ENCODE measurements around the gene CALB2.
"Not testable (repeated sequence)": the region's sequence is repeated elsewhere in the genome, so short reads cannot be mapped to it uniquely, and the experiment has no call there.

The CALB2 gene, protein sequence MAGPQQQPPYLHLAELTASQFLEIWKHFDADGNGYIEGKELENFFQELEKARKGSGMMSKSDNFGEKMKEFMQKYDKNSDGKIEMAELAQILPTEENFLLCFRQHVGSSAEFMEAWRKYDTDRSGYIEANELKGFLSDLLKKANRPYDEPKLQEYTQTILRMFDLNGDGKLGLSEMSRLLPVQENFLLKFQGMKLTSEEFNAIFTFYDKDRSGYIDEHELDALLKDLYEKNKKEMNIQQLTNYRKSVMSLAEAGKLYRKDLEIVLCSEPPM

DNA sequence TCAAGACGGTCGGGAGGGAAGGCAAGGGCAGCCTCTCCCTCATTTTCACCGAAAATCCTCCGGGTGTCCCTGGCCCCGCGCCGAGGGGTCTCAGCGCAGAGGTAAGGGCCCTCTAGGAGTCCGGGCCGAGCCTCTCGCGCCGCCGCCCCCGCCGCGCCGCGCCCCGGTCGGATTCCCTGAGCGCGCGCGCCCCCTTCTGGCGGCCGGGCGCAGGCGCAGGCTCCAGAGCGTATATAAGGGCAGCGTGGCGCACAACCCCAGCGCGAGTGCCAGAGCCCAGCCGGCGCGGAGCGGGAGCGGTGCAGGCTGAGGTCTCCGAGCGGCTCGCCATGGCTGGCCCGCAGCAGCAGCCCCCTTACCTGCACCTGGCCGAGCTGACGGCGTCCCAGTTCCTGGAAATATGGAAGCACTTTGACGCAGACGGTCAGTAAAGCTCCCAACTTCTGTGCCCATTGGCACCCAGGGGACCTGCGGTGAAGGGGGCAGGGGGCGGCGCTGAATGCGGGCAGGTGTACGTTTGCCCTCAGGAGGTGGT is at the start of gene CALB2:
Gene CALB2, plus strand, starts transcription at position 260 of the 535 bp plus-strand sequence. Its CDS starts 70 bp downstream, at position 330.
- DNase-seq = no peak

GRCh38 chr16:71311553-71312158 is 46.9 kb upstream of the CALB2 start:
- DNase-seq = no peak

DNA sequence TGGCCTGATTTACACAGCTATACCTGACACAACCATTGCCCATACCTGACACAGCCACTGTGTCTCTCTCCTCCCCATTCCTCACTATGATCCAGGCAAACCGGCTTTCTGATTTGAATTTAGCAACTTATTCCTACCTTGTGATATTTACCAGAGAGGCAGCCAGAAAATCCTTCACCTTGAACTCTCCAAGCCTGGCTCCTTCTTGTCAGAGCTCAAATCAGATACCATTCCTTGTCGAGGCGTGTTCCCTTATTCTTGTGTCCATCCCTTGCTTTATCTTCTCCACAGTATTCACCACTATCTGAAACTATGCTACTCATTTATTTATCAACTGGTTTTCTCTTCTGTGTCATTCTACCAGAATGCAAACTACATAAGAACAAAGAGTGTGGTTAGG is 44.9 kb upstream of the CALB2 start:
- not testable (repeated sequence) for DNase-seq

GRCh38 chr16:71315269-71315668 is 43.3 kb upstream of the CALB2 start:
- no peak for DNase-seq

- DNase-seq = no peak
Observed at GRCh38 chr16:71319999-71320398, 38.5 kb upstream of the CALB2 start.

- DNase-seq = no peak
Observed at GRCh38 chr16:71327720-71328119, 30.8 kb upstream of the CALB2 start.

DNA sequence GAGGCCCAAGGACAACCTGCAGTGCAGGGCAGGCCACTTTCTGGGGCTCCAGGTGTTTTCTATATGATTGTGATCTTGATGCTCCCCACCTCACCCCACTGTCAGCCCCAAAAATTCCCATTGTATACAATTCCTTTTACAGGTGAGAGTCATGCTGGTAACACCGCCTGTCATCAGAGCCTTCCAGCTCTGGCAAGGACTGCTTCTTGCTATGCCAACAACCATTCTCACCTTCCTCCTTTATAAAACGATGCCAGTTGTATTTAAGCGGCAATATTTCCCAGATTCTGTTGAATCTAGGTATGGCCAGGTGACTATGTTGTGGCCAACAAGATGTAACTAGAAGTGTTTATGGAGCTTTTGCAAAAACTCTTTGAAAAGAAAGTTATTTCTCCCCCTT is 30.4 kb upstream of the CALB2 start:
- no peak for DNase-seq

DNA sequence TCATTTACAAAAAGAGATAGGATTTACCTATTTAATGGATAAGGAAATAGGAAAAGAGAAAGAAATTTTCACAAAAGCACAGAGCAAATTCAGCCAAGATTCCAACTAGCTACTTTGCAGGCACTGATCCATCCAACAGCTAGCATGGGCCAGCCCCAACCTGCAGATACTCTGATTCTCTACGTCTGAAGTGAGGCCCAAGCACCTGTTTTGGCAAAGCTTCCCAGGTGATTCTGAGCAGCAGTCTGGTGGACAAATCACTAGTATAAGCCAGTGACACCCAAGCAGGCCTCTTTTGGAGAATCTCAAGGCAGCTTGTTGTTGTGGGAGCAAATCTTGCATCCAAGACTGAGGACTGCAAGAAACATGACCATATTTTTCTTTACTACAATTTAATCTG is 20.9 kb upstream of the CALB2 start:
- no peak for DNase-seq

DNA sequence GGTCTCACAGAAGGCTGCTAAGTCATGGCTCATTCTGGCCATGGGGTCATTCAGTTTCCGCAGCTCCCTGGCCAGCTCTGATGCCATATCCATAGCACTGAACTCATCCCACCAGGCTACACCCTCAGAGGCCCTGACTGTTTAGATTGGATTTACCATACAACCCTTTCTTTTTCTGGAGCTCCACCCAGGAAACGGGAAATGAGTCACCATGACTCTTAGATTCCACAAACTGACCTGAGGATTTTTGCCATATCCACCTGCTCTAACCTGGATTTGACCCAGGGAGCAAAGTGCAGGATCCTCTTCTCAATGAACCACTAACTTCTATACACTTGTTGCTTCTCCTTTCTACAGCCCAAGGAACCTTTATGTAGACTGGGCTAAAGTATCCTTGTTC is 20.3 kb upstream of the CALB2 start:
- DNase-seq = no peak

- DNase-seq = no peak
Observed at GRCh38 chr16:71338632-71339031, 19.9 kb upstream of the CALB2 start.

DNA sequence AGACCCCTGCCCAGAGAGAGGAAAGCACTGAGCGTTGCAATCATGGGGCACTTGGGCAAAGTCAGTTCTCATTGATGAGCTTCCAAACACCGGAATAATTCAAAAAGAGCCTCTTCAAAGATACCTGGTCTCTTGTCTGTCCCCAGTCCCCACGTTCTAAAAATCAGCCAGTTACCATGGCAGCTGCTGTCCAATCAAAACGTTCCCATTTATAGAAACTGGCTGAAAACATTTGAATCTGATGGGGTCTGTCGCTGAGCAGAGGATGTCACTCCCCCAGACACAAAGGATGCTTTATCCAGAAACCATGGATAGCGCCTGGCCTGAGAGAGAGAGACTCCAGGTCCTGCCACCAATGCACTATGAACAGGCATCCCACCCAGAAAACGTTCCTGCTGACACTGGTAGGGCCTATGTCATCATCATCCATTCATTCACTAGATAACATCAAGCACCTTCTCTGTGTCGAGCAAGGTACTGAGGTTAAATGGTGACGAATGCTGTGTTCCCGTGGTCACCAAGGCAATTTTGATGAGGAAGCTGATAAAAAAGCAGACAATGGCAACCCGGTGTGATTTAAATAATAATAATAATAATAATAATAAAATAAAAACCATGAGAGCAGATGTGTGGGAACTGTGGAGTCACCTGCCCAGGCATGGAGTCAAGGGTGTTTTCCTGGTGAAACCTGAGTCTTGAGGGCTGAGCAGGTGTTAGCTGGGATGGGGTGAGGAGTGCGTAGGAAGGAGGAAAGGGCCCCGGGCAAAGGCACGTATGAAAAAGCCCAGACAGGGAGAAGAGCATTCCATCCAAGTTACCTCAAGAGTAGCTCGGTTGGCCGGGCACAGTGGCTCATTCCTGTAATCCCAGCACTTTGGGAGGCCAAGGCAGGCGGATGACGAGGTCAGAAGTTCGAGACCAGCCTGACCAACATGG is 19.0 kb upstream of the CALB2 start:
- no peak for DNase-seq

GRCh38 chr16:71340406-71340805 is 18.1 kb upstream of the CALB2 start:
- no peak for DNase-seq

DNA sequence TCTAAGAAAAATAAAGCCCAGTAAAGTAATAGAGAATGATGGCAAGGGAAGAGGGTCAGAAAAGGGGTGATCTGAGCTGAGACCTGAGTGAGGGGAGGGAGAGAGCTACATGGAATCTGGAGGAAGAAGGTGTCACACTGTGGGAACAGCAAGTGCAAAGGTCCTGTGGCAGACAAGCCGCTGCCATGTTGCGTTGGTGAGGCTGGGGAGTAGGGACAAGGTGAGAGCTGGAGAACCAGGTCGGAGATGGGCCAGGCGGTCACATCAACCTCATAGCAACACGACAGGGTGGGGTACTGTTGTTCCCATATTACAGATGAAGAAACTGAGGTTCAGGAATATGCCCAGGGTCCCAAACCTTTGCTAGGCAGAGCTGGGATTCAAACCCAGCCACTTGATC is 16.6 kb upstream of the CALB2 start:
- no peak for DNase-seq

GRCh38 chr16:71343078-71343477 is 15.4 kb upstream of the CALB2 start:
- DNase-seq = no peak

GRCh38 chr16:71344315-71344905 is 14.1 kb upstream of the CALB2 start:
- DNase-seq = no peak

GRCh38 chr16:71345031-71345430 is 13.5 kb upstream of the CALB2 start:
- no peak for DNase-seq

GRCh38 chr16:71347146-71347545 is 11.4 kb upstream of the CALB2 start:
- DNase-seq = no peak

GRCh38 chr16:71348262-71349085 is 10.0 kb upstream of the CALB2 start:
- peak in 1 of 2 experiments; percentile 57 for DNase-seq

GRCh38 chr16:71350821-71351557 is 7.5 kb upstream of the CALB2 start:
- no peak for DNase-seq

GRCh38 chr16:71351558-71351901 is 7.0 kb upstream of the CALB2 start:
- DNase-seq = peak; percentile 49 to 96

DNA sequence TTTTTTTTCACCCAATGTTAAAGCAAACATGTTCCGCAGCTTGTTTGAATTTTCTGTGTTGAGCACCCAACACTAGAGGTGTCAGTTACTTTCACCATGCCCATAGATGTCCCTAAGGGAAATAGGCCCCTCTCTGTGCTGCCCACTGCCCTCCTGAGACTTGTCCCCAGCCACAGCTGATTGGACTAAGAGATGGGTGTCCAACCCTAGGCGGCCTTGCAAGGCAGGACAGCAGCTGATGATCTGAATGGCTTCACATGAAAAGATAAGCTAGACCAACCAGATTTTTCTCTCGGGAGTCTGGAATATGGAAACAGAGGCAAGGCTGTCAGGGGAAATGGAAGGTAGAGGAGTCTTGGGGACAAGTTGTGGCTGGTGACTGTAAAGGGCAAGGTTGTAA is 6.1 kb upstream of the CALB2 start:
- no peak for DNase-seq

Data from cerebellar nuclear complex (tissue), 1 donor.